WTC11 (cell line): Measurements from ENCODE around the gene TMEM69. TPM values are rescaled to one million over a fixed set of nuclear protein-coding genes. Genes with fewer than 3 reads are reported as not detected.

Experiments
- ATAC-seq: fragments of 200-7000 bp; cut with Tn5 transposase; 2 replicates; pipeline ENCODE4 v1.10.0; 2021; ENCODE audit warnings: mild to moderate bottlenecking, moderate library complexity
- CTCF ChIA-PET: fragments of 300-600 bp; sonication (Branson Sonifier 250); formaldehyde crosslinking; loops from one replicate; lab custom pipeline; 2021; ENCODE audit warnings: antibody characterized with exemption; lab: Charles Lee
- POLR2A ChIA-PET: fragments of 350-600 bp; sonication (Branson Sonifier 250); formaldehyde crosslinking; loops from one replicate; lab custom pipeline; 2021; ENCODE audit warnings: antibody characterized with exemption; lab: Charles Lee
- DNase-seq: peaks from one replicate; pipeline ENCODE4 v3.0.0; 2021; ENCODE audit warnings: low spot score
- H3K27ac Mint-ChIP-seq: 2 replicates; pipeline ENCODE4 v1.8.0; 2021; ENCODE audit warnings: mixed read lengths
- H3K27me3 Mint-ChIP-seq: 2 replicates; pipeline ENCODE4 v1.8.0; 2021; ENCODE audit warnings: low read depth, mild to moderate bottlenecking, moderate library complexity, mixed read lengths
- H3K36me3 Mint-ChIP-seq: 2 replicates; pipeline ENCODE4 v1.8.0; 2021; ENCODE audit warnings: mixed read lengths
- H3K4me1 Mint-ChIP-seq: 2 replicates; pipeline ENCODE4 v1.8.0; 2022; ENCODE audit warnings: mixed read lengths
- H3K4me3 Mint-ChIP-seq: 2 replicates; pipeline ENCODE4 v1.8.0; 2021; ENCODE audit warnings: mild to moderate bottlenecking, moderate library complexity, mixed read lengths
- H3K9me3 Mint-ChIP-seq: 2 replicates; pipeline ENCODE4 v1.8.0; 2021; ENCODE audit warnings: mixed read lengths
- ETV6 ChIP-seq: sonication (generic); formaldehyde crosslinking; IDR thresholded peaks from 2 replicates; pipeline ENCODE4 v1.8.1; 2022; ENCODE audit warnings: mild to moderate bottlenecking, missing genetic modification reagents
- NR3C1 ChIP-seq: sonication (generic); formaldehyde crosslinking; conservative IDR thresholded peaks from 2 replicates; pipeline ENCODE4 v1.8.1; 2023; ENCODE audit warnings: low read depth, mild to moderate bottlenecking, missing genetic modification reagents
- OVOL2 ChIP-seq: fragments of 250-450 bp; sonication (Bioruptor Pico); IDR thresholded peaks from 2 replicates; pipeline ENCODE4 v1.9.0; 2021; ENCODE audit warnings: mild to moderate bottlenecking, borderline replicate concordance
- ZNF232 ChIP-seq: sonication (generic); formaldehyde crosslinking; IDR thresholded peaks from 2 replicates; pipeline ENCODE4 v1.8.0; 2022; ENCODE audit warnings: mild to moderate bottlenecking, missing genetic modification reagents
- ZNF396 ChIP-seq: fragments of 250-450 bp; sonication (Bioruptor Pico); IDR thresholded peaks from 2 replicates; pipeline ENCODE4 v1.8.0; 2021; ENCODE audit warnings: mild to moderate bottlenecking, moderate library complexity, borderline replicate concordance
- ZNF423 ChIP-seq: fragments of 250-450 bp; sonication (Bioruptor Pico); IDR thresholded peaks from 2 replicates; pipeline ENCODE4 v2.1.2; 2022; ENCODE audit warnings: mild to moderate bottlenecking, moderate library complexity
- total RNA-seq: library from RNA; stranded (reverse); gene quantifications from 3 replicates; pipeline ENCODE4 v1.2.3, GENCODE V29; 2021
- TF ChIP-seq, protein P1 (sequence below): fragments of 250-450 bp; sonication (Bioruptor Pico); IDR thresholded peaks from 2 replicates; pipeline ENCODE4 v1.9.0; 2021; ENCODE audit warnings: mild to moderate bottlenecking
- TF ChIP-seq, protein P2 (sequence below): fragments of 250-450 bp; sonication (Bioruptor Pico); IDR thresholded peaks from 2 replicates; pipeline ENCODE4 v1.9.0; 2021; ENCODE audit warnings: mild to moderate bottlenecking
- TF ChIP-seq, protein P3 (sequence below): sonication (generic); formaldehyde crosslinking; IDR thresholded peaks from 2 replicates; pipeline ENCODE4 v1.8.1; 2022; ENCODE audit warnings: missing genetic modification reagents, borderline replicate concordance
- TF ChIP-seq, protein P4 (sequence below): sonication (generic); formaldehyde crosslinking; IDR thresholded peaks from 2 replicates; pipeline ENCODE4 v1.8.0; 2022; ENCODE audit warnings: missing genetic modification reagents
- TF ChIP-seq, protein P5 (sequence below): sonication (generic); formaldehyde crosslinking; IDR thresholded peaks from 2 replicates; pipeline ENCODE4 v1.8.1; 2022; ENCODE audit warnings: low read depth, missing genetic modification reagents, borderline replicate concordance
- TF ChIP-seq, protein P6 (sequence below): fragments of 250-450 bp; sonication (Bioruptor Pico); IDR thresholded peaks from 2 replicates; pipeline ENCODE4 v1.9.0; 2021; ENCODE audit warnings: moderate library complexity, mild to moderate bottlenecking, inconsistent platforms, borderline replicate concordance
- TF ChIP-seq, protein P7 (sequence below): sonication (generic); formaldehyde crosslinking; IDR thresholded peaks from 2 replicates; pipeline ENCODE4 v1.8.1; 2023; ENCODE audit warnings: mild to moderate bottlenecking, missing genetic modification reagents, moderate library complexity

TMEM69 gene
- total RNA-seq, 1 experiment from 2014 or later, result 44.9 TPM

DNA sequence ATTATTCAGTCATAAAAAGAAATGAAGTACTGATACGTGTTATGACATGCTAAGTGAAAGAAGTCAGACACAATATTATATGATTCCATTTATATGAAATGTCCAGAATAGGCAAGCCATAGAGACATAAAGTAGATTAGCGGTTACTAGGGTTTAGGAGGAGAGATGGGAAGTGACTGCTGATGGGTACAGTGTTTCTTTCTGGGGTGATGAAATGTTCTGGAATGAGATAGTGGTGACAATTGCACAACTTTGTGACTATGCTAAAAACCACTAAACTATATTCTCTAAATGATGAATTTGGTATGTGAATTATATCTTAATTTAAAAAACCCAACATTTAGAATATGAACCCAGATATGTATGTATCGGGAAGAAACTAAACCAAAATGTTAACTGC lies 34.8 kb downstream of the TMEM69 start:
- no peak for DNase-seq
- POLR2A ChIA-PET, result no interaction called here
- 0 out of 2 replicates have a peak, but pooled peaks cover 2% of the 10 kb centered on the region for H3K36me3 Mint-ChIP-seq
- H3K27ac Mint-ChIP-seq, result no peak overlapping the region
- CTCF ChIA-PET, result no interaction called here
- no peak for ATAC-seq
- H3K9me3 Mint-ChIP-seq, result peaks cover 5% of the 10 kb centered on the region
- no peak overlapping the region for H3K4me3 Mint-ChIP-seq
- H3K4me1 Mint-ChIP-seq, result no peaks in the 10 kb centered on the region
- H3K27me3 Mint-ChIP-seq, result no peaks in the 10 kb centered on the region
- TF ChIP-seq, protein P1, sequence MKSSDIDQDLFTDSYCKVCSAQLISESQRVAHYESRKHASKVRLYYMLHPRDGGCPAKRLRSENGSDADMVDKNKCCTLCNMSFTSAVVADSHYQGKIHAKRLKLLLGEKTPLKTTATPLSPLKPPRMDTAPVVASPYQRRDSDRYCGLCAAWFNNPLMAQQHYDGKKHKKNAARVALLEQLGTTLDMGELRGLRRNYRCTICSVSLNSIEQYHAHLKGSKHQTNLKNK (CRISPR knock-in tag), result no peak
- no peak for TF ChIP-seq ZNF232 (CRISPR knock-in tag)
- TF ChIP-seq, protein P2, sequence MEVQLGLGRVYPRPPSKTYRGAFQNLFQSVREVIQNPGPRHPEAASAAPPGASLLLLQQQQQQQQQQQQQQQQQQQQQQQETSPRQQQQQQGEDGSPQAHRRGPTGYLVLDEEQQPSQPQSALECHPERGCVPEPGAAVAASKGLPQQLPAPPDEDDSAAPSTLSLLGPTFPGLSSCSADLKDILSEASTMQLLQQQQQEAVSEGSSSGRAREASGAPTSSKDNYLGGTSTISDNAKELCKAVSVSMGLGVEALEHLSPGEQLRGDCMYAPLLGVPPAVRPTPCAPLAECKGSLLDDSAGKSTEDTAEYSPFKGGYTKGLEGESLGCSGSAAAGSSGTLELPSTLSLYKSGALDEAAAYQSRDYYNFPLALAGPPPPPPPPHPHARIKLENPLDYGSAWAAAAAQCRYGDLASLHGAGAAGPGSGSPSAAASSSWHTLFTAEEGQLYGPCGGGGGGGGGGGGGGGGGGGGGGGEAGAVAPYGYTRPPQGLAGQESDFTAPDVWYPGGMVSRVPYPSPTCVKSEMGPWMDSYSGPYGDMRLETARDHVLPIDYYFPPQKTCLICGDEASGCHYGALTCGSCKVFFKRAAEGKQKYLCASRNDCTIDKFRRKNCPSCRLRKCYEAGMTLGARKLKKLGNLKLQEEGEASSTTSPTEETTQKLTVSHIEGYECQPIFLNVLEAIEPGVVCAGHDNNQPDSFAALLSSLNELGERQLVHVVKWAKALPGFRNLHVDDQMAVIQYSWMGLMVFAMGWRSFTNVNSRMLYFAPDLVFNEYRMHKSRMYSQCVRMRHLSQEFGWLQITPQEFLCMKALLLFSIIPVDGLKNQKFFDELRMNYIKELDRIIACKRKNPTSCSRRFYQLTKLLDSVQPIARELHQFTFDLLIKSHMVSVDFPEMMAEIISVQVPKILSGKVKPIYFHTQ (CRISPR knock-in tag), result no peak
- TF ChIP-seq, protein P3, sequence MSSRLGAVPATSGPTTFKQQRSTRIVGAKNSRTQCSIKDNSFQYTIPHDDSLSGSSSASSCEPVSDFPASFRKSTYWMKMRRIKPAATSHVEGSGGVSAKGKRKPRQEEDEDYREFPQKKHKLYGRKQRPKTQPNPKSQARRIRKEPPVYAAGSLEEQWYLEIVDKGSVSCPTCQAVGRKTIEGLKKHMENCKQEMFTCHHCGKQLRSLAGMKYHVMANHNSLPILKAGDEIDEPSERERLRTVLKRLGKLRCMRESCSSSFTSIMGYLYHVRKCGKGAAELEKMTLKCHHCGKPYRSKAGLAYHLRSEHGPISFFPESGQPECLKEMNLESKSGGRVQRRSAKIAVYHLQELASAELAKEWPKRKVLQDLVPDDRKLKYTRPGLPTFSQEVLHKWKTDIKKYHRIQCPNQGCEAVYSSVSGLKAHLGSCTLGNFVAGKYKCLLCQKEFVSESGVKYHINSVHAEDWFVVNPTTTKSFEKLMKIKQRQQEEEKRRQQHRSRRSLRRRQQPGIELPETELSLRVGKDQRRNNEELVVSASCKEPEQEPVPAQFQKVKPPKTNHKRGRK, result no peak
- no peak for TF ChIP-seq OVOL2 (CRISPR knock-in tag)
- TF ChIP-seq, protein P4, sequence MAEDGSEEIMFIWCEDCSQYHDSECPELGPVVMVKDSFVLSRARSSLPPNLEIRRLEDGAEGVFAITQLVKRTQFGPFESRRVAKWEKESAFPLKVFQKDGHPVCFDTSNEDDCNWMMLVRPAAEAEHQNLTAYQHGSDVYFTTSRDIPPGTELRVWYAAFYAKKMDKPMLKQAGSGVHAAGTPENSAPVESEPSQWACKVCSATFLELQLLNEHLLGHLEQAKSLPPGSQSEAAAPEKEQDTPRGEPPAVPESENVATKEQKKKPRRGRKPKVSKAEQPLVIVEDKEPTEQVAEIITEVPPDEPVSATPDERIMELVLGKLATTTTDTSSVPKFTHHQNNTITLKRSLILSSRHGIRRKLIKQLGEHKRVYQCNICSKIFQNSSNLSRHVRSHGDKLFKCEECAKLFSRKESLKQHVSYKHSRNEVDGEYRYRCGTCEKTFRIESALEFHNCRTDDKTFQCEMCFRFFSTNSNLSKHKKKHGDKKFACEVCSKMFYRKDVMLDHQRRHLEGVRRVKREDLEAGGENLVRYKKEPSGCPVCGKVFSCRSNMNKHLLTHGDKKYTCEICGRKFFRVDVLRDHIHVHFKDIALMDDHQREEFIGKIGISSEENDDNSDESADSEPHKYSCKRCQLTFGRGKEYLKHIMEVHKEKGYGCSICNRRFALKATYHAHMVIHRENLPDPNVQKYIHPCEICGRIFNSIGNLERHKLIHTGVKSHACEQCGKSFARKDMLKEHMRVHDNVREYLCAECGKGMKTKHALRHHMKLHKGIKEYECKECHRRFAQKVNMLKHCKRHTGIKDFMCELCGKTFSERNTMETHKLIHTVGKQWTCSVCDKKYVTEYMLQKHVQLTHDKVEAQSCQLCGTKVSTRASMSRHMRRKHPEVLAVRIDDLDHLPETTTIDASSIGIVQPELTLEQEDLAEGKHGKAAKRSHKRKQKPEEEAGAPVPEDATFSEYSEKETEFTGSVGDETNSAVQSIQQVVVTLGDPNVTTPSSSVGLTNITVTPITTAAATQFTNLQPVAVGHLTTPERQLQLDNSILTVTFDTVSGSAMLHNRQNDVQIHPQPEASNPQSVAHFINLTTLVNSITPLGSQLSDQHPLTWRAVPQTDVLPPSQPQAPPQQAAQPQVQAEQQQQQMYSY, result no peak
- no peak for TF ChIP-seq ETV6 (CRISPR knock-in tag)
- TF ChIP-seq, protein P5, sequence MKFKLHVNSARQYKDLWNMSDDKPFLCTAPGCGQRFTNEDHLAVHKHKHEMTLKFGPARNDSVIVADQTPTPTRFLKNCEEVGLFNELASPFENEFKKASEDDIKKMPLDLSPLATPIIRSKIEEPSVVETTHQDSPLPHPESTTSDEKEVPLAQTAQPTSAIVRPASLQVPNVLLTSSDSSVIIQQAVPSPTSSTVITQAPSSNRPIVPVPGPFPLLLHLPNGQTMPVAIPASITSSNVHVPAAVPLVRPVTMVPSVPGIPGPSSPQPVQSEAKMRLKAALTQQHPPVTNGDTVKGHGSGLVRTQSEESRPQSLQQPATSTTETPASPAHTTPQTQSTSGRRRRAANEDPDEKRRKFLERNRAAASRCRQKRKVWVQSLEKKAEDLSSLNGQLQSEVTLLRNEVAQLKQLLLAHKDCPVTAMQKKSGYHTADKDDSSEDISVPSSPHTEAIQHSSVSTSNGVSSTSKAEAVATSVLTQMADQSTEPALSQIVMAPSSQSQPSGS (CRISPR knock-in tag), result no peak
- TF ChIP-seq ZNF396 (CRISPR knock-in tag), result no peak
- TF ChIP-seq, protein P6, sequence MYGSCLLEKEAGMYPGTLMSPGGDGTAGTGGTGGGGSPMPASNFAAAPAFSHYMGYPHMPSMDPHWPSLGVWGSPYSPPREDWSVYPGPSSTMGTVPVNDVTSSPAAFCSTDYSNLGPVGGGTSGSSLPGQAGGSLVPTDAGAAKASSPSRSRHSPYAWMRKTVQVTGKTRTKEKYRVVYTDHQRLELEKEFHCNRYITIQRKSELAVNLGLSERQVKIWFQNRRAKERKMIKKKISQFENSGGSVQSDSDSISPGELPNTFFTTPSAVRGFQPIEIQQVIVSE (CRISPR knock-in tag), result no peak
- TF ChIP-seq NR3C1 (CRISPR knock-in tag), result no peak
- TF ChIP-seq ZNF423 (CRISPR knock-in tag), result no peak
- TF ChIP-seq, protein P7, sequence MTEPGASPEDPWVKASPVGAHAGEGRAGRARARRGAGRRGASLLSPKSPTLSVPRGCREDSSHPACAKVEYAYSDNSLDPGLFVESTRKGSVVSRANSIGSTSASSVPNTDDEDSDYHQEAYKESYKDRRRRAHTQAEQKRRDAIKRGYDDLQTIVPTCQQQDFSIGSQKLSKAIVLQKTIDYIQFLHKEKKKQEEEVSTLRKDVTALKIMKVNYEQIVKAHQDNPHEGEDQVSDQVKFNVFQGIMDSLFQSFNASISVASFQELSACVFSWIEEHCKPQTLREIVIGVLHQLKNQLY, result no peak
